ENCODE results near the gene C9orf50.
"Not testable (repeated sequence)": the region's sequence is repeated elsewhere in the genome, so short reads cannot be mapped to it uniquely, and the experiment has no call there.

Gene C9orf50

GRCh38 chr9:129666575-129666974 lies 45.7 kb upstream of the C9orf50 start:
- Histone ChIP-seq H3K27me3 (ENCODE audit: insufficient read depth, low read depth, severe bottlenecking) (no peaks in the 10 kb centered on the region), H3K36me3 (no peaks in the 10 kb centered on the region), H3K27ac (no peak overlapping the region), H3K4me3 (ENCODE audit: low read depth, low read length) (no peak overlapping the region), H3K9me3 (ENCODE audit: severe bottlenecking) (no peaks in the 10 kb centered on the region)
- no peak for TF ChIP-seq CTCF (IDR thresholded peaks at IDR 0.05; ENCODE audit: low read depth, low read length)
- no peak for DNase-seq

DNA sequence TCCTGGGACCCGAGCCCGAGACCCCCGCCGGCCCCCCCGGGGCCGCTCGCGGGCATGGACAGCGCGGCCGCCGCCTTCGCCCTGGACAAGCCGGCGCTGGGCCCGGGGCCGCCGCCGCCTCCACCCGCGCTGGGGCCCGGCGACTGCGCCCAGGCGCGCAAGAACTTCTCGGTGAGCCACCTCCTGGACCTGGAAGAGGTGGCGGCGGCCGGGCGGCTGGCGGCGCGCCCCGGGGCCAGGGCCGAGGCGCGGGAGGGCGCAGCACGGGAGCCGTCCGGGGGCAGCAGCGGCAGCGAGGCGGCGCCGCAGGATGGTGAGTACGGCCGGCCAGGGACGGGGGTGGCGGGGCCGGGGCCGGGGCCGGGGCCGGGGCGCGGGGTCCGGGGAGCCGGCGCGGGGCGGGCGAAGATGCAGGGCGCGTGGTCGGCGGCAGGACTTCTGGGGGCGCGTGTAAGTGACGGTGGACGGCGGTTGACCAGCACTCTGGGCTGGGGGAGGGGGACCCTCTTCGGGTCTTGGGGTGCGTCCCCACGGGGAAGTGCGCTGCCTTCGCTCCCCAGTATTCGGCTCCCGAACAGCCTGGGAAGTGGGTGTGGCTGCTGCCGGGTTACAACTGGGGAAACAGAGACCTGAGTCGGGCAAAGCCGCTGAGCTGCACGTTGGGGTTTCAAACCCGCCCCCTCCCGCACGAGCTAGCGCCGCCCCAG lies 45.1 kb upstream of the C9orf50 start:
- Histone ChIP-seq H3K4me3 (ENCODE audit: low read depth, low read length) (no peak overlapping the region), H3K27me3 (ENCODE audit: insufficient read depth, low read depth, severe bottlenecking) (no peaks in the 10 kb centered on the region), H3K9me3 (ENCODE audit: severe bottlenecking) (no peaks in the 10 kb centered on the region), H3K27ac (no peak overlapping the region), H3K36me3 (no peaks in the 10 kb centered on the region)
- DNase-seq: no peak
- TF ChIP-seq CTCF (IDR thresholded peaks at IDR 0.05; ENCODE audit: low read depth, low read length): no peak

GRCh38 chr9:129665389-129665775 lies 44.5 kb upstream of the C9orf50 start, which contains the start of gene PRRX2:
Gene PRRX2, plus strand, starts transcription at chr9:129665647. Its CDS starts 221 bp downstream, at chr9:129665868.
- no peaks in the 10 kb centered on the region for H3K9me3 ChIP-seq (ENCODE audit: severe bottlenecking)
- H3K36me3 ChIP-seq: no peaks in the 10 kb centered on the region
- H3K27me3 ChIP-seq (ENCODE audit: insufficient read depth, low read depth, severe bottlenecking): no peaks in the 10 kb centered on the region
- no peak within 1 kb of the TSS for H3K4me3 ChIP-seq (ENCODE audit: low read depth, low read length)
- no peak for TF ChIP-seq CTCF (IDR thresholded peaks at IDR 0.05; ENCODE audit: low read depth, low read length)
- H3K27ac ChIP-seq: no peak within 1 kb of the TSS
- no peak for DNase-seq

DNA sequence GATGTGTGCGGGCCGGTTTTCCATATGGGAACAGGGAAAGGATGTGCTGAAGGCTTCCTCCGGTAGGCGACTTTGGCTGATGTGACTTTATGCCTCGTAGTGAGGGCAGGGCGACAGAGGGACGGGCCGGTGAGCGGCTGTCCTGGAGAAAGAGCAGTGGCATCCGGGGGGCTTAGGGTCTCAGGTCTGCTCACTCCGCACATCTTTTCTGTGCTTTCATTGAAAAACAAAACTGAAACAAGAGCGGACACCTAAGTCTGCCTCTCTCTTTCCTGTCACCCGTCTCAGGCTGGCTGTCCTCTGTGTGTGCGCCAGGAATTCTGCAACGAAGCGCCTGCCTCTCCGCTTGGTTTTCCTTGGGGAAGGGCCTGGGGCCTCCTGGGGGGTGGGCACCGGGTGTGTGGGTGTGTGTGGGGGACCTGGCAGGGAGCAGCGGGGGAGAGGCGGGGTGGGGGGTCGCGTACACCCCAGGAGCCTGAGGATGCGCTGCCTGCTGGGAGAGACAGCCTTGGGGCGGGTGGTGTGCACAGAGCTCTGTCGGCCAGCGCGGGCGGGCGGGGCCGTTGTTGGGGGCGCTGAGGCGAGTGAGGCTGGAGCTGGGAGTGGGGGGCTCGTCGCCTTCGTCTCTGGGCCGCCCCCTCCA lies 44.0 kb upstream of the C9orf50 start:
- H3K9me3 ChIP-seq (ENCODE audit: severe bottlenecking): peaks cover under 1% of the 10 kb centered on the region
- no peaks in the 10 kb centered on the region for H3K27me3 ChIP-seq (ENCODE audit: insufficient read depth, low read depth, severe bottlenecking)
- no peak overlapping the region for H3K27ac ChIP-seq
- no peak for TF ChIP-seq CTCF (IDR thresholded peaks at IDR 0.05; ENCODE audit: low read depth, low read length)
- no peak overlapping the region for H3K4me3 ChIP-seq (ENCODE audit: low read depth, low read length)
- no peaks in the 10 kb centered on the region for H3K36me3 ChIP-seq
- DNase-seq: no peak

DNA sequence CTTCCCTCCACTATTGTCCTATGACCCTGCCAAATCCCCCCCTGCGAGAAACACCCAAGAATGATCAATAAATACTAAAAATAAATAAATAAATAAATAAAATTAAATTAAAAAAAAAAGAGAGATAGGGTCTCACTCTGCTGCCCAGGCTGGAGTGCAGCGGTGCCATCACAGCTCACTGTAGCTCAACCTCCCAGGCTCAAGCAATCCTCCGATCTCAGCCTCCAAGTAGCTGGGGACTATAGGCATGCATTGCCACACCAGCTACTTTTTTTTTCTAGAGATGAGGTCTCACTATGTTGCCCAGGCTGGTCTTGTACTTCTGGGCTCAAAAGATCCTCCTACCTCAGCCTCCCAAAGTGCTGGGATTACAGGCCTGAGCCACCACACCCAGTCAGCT lies 41.3 kb upstream of the C9orf50 start:
- H3K27ac ChIP-seq; DNase-seq; H3K9me3 ChIP-seq (ENCODE audit: severe bottlenecking); H3K4me3 ChIP-seq (ENCODE audit: low read depth, low read length); H3K27me3 ChIP-seq (ENCODE audit: insufficient read depth, low read depth, severe bottlenecking); H3K36me3 ChIP-seq: not testable (repeated sequence)

GRCh38 chr9:129661029-129661428 lies 40.1 kb upstream of the C9orf50 start:
- Histone ChIP-seq H3K36me3 (no peaks in the 10 kb centered on the region), H3K9me3 (ENCODE audit: severe bottlenecking) (peaks cover 10% of the 10 kb centered on the region), H3K27me3 (ENCODE audit: insufficient read depth, low read depth, severe bottlenecking) (no peaks in the 10 kb centered on the region), H3K4me3 (ENCODE audit: low read depth, low read length) (no peak overlapping the region), H3K27ac (no peak overlapping the region)
- no peak for DNase-seq
- no peak for TF ChIP-seq CTCF (IDR thresholded peaks at IDR 0.05; ENCODE audit: low read depth, low read length)

Data from WERI-Rb-1 (cell line).